Mesothelial cell of epicardium (in vitro differentiated cells): Measurements from ENCODE around the gene BNIP5. TPM values are rescaled to one million over a fixed set of nuclear protein-coding genes. Genes with fewer than 3 reads are reported as not detected.

Experiments
- DNase-seq, 2 experiments: peaks; one replicate each; pipeline ENCODE4 v3.0.0; 2021; ENCODE audit warnings: low spot score in 2 of 2; ENCODE audit not compliant: unreplicated experiment in 2 of 2
- H3K27ac Mint-ChIP-seq: 2 replicates; pipeline ENCODE4 v1.8.0; 2021; ENCODE audit warnings: mixed read lengths
- H3K27me3 Mint-ChIP-seq: 2 replicates; pipeline ENCODE4 v1.8.0; 2021; ENCODE audit warnings: low read depth, mixed read lengths
- H3K36me3 Mint-ChIP-seq: 2 replicates; pipeline ENCODE4 v1.8.0; 2021; ENCODE audit warnings: mixed read lengths
- H3K4me1 Mint-ChIP-seq: 2 replicates; pipeline ENCODE4 v1.8.0; 2021; ENCODE audit warnings: mixed read lengths
- H3K4me3 Mint-ChIP-seq: 2 replicates; pipeline ENCODE4 v1.8.0; 2021; ENCODE audit warnings: mild to moderate bottlenecking, moderate library complexity, mixed read lengths
- H3K9me3 Mint-ChIP-seq: 2 replicates; pipeline ENCODE4 v1.8.0; 2021; ENCODE audit warnings: mixed read lengths
- total RNA-seq: library from RNA; stranded (reverse); gene quantifications from 3 replicates; pipeline ENCODE4 v1.2.1, GENCODE V29; 2021
- TF ChIP-seq, protein P1 (sequence below): fragments of 200-600 bp; sonication (generic); IDR thresholded peaks from one replicate; pipeline ENCODE4 v1.5.0; 2021; ENCODE audit warnings: antibody characterized with exemption; ENCODE audit not compliant: unreplicated experiment

Gene BNIP5
- total RNA-seq, 1 donor from 2014 or later: not detected

GRCh38 chr6:36283608-36284007 is 53.1 kb downstream of the BNIP5 start:
- no peak overlapping the region for H3K4me3 Mint-ChIP-seq
- H3K4me1 Mint-ChIP-seq: no peaks in the 10 kb centered on the region
- H3K9me3 Mint-ChIP-seq: peaks cover 3% of the 10 kb centered on the region
- no peaks in the 10 kb centered on the region for H3K36me3 Mint-ChIP-seq
- TF ChIP-seq, protein P1, sequence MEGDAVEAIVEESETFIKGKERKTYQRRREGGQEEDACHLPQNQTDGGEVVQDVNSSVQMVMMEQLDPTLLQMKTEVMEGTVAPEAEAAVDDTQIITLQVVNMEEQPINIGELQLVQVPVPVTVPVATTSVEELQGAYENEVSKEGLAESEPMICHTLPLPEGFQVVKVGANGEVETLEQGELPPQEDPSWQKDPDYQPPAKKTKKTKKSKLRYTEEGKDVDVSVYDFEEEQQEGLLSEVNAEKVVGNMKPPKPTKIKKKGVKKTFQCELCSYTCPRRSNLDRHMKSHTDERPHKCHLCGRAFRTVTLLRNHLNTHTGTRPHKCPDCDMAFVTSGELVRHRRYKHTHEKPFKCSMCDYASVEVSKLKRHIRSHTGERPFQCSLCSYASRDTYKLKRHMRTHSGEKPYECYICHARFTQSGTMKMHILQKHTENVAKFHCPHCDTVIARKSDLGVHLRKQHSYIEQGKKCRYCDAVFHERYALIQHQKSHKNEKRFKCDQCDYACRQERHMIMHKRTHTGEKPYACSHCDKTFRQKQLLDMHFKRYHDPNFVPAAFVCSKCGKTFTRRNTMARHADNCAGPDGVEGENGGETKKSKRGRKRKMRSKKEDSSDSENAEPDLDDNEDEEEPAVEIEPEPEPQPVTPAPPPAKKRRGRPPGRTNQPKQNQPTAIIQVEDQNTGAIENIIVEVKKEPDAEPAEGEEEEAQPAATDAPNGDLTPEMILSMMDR: no peak
- DNase-seq: no peak
- H3K27ac Mint-ChIP-seq: no peak overlapping the region
- H3K27me3 Mint-ChIP-seq: peaks cover 61% of the 10 kb centered on the region

- no peak for DNase-seq
- peaks cover 3% of the 10 kb centered on the region for H3K9me3 Mint-ChIP-seq
- TF ChIP-seq, protein P1: no peak
- no peaks in the 10 kb centered on the region for H3K36me3 Mint-ChIP-seq
- H3K27ac Mint-ChIP-seq: no peak overlapping the region
- H3K4me1 Mint-ChIP-seq: no peaks in the 10 kb centered on the region
- peaks cover 60% of the 10 kb centered on the region for H3K27me3 Mint-ChIP-seq
- no peak overlapping the region for H3K4me3 Mint-ChIP-seq
These were observed 55.7 kb downstream of the BNIP5 start for GRCh38 chr6:36280983-36281382.

DNA sequence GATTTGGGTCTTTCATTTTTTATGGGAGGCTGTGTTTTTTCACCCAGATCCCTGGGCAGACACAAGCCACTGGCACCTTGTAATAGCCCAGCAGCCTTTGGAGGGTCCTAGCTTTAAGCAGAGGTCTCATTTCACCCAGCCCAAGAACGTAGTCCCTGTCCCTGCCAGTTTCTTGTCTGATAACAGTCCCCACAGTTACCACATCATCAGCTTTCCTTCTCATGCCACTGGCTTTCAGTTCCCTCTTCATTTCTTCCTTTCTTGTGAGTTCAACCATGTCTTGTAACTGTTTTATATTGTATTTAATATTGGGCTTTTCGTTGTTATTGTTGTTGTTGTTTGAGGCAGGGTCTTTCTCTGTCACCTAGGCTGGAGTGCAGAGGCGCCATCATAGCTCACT is 56.2 kb downstream of the BNIP5 start:
- H3K36me3 Mint-ChIP-seq: no peaks in the 10 kb centered on the region
- H3K27ac Mint-ChIP-seq: no peak overlapping the region
- H3K9me3 Mint-ChIP-seq: peaks cover 3% of the 10 kb centered on the region
- H3K27me3 Mint-ChIP-seq: peaks cover 58% of the 10 kb centered on the region
- DNase-seq: no peak
- H3K4me1 Mint-ChIP-seq: no peaks in the 10 kb centered on the region
- TF ChIP-seq, protein P1: no peak
- no peak overlapping the region for H3K4me3 Mint-ChIP-seq

DNA sequence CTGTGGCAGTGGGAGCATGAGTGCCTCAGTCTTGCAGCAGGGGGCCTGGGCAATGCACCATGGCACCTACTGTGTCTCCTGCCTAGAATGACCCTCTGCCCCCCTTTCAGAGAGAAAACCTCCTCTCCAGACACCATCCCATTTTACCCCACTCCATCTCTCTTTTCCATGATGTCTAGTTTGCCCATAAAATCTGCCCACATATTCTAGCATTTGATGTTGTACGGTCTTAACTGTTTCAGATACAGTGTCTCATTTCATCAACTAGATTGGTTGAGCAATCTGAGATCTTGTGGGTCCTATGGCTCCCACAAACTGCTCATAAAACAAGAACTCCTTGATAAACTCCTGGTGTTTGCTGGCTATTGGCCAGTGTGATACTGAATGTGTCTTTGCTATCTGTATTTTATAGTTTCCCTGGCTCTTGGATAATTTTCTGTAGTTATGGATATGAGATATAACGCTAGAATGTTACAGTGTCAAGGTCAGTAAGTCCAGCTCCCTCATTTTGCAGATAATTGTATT is 58.7 kb downstream of the BNIP5 start:
- H3K27me3 Mint-ChIP-seq: peaks cover 50% of the 10 kb centered on the region
- no peak overlapping the region for H3K27ac Mint-ChIP-seq
- peaks cover 1% of the 10 kb centered on the region for H3K9me3 Mint-ChIP-seq
- no peaks in the 10 kb centered on the region for H3K36me3 Mint-ChIP-seq
- no peak for DNase-seq
- no peak overlapping the region for H3K4me3 Mint-ChIP-seq
- TF ChIP-seq, protein P1: no peak
- H3K4me1 Mint-ChIP-seq: no peaks in the 10 kb centered on the region

DNA sequence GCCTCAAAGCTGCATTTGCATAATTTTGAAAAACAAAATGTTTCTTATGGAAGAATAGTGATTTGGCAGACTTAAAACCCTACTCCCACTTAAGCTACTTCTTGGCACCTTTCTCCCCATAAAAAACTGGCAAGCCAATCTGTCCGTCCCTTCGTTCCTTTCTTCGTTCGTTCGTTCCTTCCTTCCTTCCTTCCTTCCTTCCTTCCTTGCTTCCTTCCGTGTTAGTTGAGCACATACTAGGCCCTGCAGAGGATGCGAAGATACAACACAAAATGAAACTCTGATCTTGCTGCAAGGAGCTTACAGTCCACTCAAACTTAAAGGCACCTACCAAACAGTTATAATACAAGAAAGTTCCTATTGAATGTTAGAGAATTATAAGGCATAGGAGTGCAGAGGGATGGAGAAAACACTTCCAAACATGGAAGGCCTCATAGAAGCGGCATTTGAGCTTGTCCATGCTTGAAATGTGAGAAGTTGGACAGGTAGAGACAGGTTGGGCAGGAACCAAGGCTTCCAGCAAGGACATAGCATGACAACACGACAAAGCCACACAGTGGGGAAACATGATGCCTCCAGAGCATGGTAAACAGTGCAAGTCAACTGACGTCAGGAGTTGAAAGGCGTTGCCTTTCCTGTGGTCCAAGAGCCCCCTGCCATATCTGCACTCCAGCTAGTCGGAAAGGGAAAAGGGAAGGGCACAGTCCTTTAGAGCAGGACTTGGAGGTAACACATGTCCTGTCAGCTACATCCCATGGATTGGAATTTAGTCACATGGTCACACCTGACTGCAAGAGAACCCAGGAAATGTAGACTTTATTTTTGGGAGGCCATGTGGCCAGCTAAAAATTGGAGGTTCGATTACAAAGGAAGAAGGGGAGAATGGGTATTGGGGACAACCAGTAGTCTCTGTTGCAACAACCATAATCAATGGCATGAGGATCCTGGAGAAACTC is 59.8 kb downstream of the BNIP5 start:
- Mint-ChIP-seq H3K36me3 (no peaks in the 10 kb centered on the region), H3K4me3 (no peak overlapping the region), H3K9me3 (no peaks in the 10 kb centered on the region), H3K27ac (no peak overlapping the region), H3K4me1 (no peaks in the 10 kb centered on the region), H3K27me3 (peaks cover 44% of the 10 kb centered on the region)
- no peak for DNase-seq
- TF ChIP-seq, protein P1: no peak
